Measurements from ENCODE around the gene ESRRA.

DNA sequence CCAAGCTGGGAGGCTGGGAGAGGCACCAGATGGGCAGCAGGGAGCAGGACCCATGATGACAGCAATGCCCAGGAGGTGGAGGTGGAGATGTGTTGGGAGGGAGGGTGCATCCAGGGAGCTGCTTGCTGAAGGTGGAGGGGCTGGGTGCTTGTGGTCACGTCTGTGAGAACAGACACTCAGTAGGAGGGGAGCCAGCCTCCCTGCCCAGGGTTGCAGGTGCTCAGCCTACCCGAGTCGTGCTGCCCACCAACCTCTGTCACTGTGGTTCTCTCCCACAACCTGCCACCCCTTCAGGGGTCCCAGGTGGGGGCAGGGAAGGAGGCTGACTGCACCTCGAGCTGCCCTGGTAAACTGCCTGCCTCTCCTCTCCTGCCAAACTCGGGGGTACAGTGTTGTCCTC is 18.0 kb downstream of the ESRRA start:
- TF ChIP-seq, protein P1, sequence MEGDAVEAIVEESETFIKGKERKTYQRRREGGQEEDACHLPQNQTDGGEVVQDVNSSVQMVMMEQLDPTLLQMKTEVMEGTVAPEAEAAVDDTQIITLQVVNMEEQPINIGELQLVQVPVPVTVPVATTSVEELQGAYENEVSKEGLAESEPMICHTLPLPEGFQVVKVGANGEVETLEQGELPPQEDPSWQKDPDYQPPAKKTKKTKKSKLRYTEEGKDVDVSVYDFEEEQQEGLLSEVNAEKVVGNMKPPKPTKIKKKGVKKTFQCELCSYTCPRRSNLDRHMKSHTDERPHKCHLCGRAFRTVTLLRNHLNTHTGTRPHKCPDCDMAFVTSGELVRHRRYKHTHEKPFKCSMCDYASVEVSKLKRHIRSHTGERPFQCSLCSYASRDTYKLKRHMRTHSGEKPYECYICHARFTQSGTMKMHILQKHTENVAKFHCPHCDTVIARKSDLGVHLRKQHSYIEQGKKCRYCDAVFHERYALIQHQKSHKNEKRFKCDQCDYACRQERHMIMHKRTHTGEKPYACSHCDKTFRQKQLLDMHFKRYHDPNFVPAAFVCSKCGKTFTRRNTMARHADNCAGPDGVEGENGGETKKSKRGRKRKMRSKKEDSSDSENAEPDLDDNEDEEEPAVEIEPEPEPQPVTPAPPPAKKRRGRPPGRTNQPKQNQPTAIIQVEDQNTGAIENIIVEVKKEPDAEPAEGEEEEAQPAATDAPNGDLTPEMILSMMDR (IDR thresholded peaks at IDR 0.05) = no peak
- TF ChIP-seq POLR2A (IDR thresholded peaks at IDR 0.05) = no peak
